Stimulated activated CD8-positive, alpha-beta memory T cell treated with anti-CD3 and anti-CD28 coated beads, Interleukin-4, amount 100 ng/mL, for 24 hours (primary cell): ENCODE measurements around the gene GALNTL6.
"Not testable (repeated sequence)": the region's sequence is repeated elsewhere in the genome, so short reads cannot be mapped to it uniquely, and the experiment has no call there.

Experiments
- DNase-seq: peaks from one replicate; pipeline ENCODE4 v3.0.0-alpha.2; 2020; ENCODE audit warnings: low read depth

Gene GALNTL6

DNA sequence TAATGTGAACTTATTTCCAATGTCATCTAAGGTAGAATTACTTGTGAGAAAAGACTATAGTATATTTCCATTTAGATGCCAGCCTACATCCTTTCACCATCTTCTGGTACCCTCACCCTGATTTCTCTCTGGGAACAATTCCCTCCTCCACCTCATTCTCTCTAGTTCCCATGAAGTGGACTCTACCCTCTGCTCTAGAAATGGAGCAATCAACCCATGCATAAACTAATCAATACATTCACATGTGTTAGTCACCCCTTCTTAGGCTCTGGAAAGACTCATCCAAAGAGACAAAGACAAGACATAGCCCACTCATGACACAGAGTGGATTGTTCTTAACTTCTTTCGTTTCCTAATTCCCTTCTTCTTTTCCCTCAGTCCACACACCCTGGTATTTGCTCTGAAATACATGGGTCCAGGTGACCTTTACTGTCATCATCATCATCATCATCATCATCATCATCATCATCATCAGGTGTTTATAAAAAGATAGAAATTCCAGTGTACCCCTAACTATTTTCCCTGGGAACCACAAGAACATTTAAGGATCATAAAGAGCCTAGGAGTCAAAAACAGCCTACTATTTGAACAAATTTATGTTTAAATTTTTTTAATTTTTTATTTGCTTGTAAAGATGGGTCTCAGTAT lies 1056.5 kb downstream of the GALNTL6 start:
- DNase-seq = no peak

DNA sequence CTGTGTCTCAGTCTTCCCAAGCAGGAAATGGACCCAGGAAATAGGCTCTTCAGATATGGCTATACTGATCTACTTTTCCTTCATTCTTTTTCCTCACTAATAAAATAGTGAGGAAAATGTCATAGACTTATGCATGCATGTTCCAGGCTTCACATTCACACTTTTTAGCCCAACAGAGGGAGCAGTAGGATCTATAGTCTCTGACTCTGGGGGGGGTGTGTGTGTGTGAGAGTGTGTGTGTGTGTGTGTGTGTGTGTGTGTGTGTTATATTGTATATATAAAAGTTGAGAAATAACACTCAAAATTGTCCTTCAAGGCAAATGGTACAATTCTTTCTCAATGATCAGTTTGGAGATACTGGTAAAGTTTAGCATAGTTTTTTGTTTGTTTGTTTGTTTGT lies 1058.2 kb downstream of the GALNTL6 start:
- no peak for DNase-seq

DNA sequence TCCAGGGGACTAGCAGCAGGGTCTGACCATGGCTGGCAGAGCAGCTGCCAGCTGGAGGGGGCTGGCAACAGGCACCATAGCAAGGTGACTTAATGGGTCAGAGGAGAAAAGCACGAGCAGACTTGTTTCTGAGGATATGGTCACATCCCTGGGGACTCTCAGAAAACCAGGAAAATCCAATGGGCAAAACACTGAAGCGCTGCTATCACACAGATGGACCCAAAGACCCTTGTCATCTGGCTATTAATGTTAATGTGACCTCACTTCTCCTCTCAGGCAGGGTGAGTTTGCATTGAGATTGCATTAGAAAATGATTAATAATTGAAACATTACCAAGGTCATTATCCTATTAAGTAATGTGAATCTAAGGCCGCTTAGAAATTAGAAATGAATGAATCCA lies 1061.7 kb downstream of the GALNTL6 start:
- no peak for DNase-seq

DNA sequence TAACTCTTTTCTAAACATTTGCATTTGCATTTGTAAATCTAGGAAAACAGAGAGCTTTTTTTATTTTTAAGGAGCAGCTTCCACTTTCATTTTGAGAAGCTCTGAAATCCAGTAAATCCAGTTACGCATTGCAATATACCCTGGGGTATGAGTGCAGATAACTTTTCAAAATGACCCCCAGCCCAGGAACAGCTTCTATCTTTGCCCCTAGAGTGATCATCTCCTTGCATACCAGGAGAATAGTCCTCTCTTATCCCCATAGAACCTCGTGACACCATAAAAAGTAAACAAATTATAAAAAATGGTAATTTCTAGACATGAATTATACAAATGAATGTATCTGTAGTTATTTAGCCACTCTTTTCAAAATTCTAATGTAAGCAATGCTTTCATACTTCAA lies 1063.2 kb downstream of the GALNTL6 start:
- no peak for DNase-seq

DNA sequence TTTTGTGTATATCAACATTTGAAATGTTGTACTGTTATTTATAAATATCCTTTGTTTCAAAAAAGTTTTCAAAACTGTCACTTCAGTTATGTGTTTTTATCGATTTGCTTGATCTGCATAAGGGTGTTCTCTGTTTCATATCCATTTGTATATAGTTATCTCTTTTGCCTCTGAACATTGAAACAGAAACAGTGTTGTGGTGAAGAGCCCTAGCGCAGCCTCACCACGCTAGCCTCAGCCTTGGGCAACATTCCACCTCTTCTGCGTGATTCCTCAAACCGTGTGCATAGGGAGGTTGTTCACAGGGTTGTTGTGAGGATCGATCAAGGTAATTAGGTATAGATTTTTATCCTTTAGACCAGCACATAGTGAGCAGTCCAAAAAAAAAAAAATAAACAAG lies 1068.4 kb downstream of the GALNTL6 start:
- DNase-seq = no peak

DNA sequence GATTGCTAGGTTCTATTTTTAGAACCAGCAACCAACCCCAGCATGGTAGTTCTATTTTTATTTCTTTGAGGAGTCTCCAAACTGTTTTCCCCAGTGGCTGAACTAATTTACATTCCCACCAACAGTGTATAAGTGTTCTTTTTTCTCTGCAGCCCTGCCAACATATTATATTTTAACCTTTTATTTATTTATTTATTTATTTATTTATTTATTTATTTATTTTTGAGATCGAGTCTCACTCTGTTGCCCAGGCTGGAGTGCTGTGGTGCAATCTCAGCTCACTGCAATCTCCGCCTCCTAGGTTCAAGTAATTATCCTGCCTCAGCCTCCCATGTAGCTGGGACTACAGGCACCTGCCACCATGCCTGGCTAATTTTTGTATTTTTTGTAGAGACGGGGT lies 1074.2 kb downstream of the GALNTL6 start:
- not testable (repeated sequence) for DNase-seq

DNA sequence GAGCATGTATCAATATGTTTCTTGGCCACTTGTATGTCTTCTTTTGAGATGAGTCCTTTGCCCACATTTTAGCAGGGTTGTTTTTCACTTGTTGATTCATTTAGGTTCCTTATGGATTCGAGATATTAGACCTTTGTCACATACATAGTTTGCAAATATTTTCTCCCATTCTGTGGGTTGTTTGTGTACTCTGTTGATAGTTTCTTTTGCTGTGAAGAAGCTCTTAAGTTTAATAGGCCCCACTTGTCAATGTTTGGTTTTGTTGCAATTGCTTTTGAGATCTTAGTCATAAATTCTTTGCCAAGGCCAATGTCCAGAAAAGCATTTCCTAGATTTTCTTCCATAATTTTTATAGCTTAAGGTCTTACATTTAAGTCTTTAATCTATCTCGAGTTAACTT lies 1074.8 kb downstream of the GALNTL6 start:
- DNase-seq = no peak

DNA sequence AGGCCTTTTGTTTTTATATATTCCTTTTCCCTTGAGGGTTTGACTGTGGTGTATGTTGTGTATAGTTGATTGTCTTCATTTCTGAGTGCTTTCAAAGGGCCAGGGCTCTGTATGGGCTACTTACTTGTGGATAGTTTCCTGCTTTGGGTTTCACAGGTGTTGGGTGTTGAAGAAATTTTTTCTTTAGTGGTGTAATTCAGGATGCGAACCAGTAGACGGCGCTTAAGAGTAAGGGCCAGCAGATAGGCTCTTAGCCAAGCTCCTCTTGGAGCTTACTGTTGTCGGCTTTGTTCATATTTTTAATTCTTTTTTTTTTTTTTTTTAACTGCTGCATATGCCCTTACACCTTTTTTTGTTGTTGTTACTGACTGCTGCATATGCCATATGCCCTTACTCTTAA lies 1079.1 kb downstream of the GALNTL6 start:
- DNase-seq = no peak

DNA sequence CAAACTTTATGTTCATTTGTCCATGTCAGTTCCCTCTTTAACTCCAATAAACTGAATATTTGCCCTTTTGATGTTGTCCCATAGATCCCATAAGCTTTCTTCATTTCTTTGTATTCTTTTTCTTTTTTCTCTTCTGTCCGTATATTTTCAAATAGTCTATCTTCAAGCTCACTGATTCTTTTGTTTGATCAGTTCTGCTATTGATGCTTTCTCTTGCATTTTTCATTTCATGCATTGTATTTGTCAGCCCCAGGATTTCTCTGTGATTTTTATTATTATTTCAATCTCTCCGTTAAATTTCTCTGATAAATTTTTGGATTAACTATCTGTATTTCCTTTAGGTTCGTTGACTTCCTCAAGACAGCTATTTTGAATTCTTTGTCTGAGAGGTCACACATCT lies 1082.5 kb downstream of the GALNTL6 start:
- no peak for DNase-seq

DNA sequence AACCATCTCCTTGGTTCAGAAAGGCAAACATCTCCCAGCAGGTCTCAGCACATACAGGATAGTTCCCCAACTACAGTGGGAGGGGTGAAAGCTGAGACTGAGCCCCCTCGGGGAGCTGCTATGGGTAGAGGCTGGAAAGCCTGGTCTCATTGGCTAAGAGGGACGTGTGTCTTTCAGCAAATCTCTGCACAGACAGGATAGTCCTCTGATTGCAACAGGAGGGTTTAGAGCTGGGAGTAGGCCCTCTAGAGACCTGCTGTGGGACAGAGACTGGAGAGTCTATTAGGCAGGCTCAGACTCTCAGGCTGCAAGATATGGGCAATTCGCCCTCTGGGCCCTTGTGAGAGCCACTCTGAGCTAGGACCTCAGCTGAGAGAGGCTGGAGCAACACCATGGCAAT lies 1083.8 kb downstream of the GALNTL6 start:
- DNase-seq = no peak

DNA sequence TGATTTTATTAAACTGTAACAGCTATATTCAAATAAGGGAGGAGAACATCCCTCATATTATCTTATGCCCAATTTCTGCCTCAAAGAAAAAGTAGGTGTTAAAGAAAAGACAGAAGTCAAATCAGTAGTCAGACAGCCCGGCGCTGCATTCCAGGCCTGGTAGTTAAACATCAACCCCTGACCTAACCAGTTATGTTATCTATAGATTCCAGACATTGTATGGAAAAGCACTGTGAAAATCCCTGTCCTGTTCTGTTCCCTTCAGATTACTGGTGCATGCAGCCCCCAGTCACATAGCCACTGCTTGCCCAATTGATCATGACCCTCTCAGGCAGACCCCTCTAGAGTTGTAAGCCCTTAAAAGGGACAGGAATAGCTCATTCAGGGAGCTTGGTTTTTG lies 1085.5 kb downstream of the GALNTL6 start:
- no peak for DNase-seq

DNA sequence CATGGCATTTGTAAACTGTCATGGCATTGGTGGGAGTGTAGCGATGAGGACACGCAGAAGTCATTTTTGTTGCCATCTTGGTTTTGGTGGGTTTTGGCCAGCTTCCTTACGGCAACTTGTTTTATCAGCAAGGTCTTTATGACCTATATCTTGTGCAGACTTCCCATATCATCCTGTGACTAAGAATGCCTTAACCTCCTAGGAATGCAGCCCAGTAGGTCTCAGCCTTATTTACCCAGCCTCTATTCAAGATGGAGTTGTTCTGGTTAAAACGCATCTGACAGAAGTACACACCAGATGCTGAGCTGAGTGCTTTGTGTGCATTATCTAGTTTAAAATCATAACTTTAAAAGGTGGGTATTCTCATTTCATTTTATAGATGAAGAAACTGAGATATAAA lies 1086.7 kb downstream of the GALNTL6 start:
- no peak for DNase-seq

DNA sequence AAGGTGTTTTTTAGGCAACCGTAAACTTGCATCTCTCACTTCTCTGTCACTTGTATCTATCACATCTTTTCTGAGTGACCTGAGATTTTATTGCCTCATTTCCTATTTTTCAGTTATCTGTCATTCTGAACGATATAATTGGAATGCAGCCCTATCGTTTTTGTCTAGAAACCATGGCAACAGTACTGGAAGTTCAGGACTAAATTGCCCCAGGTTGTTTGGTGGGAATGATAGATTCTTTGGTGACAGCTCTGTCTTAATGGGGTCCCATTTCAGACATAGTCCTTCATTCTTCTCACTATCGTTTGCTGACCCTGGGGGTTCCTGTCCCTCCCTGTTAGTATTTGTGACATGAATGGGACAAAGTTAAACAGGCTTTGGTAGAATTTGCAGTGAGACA lies 1087.7 kb downstream of the GALNTL6 start:
- DNase-seq = no peak

DNA sequence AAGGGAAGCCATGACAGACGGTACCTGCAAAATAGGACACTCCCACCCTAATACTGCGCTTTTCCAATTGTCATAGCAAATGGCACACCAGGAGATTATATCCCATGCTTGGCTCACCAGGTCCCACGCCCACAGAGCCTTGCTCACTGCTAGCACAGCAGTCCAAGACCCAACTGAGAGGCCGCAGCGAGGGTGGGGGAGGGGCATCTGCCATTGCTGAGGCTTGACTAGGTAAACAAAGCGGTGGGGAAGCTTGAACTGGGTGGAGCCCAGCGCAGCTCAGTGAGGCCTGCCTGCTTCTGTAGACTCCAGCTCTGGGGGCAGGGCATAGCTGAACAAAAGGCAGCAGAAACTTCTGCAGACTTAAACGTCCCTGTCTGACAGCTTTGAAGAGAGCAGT lies 1099.3 kb downstream of the GALNTL6 start:
- not testable (repeated sequence) for DNase-seq

DNA sequence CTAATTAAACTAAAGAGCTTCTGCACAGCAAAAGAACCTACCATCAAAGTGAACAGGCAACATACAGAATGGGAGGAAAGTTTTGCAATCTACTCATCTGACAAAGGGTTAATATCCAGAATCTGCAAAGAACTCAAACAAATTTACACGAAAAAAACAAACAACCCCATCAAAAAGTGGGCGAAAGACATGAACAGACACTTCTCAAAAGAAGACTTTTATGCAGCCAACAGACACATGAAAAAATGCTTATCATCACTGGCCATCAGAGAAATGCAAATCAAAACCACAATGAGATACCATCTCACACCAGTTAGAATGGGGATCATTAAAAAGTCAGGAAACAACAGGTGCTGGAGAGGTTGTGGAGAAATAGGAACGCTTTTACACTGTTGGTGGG lies 1104.2 kb downstream of the GALNTL6 start:
- not testable (repeated sequence) for DNase-seq

DNA sequence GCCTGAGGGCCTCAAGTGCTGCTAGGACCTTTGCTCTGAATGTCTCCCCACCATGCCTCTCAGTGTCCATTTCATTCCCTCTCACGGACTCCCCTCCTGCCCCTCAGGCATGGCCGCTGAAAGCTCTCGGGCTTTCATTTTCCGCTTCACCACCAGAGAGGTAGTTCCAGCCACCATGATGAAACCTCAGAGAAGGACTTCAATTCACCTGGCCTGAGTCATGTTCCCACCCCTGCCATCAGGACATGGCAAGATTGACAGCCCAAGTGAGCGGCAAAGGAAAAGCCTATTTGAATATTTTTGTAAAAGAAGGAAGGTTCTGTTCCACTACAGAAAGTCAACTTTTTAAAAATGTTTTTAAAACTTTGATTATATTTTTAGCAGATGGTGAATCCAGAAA lies 1106.1 kb downstream of the GALNTL6 start:
- DNase-seq = no peak

DNA sequence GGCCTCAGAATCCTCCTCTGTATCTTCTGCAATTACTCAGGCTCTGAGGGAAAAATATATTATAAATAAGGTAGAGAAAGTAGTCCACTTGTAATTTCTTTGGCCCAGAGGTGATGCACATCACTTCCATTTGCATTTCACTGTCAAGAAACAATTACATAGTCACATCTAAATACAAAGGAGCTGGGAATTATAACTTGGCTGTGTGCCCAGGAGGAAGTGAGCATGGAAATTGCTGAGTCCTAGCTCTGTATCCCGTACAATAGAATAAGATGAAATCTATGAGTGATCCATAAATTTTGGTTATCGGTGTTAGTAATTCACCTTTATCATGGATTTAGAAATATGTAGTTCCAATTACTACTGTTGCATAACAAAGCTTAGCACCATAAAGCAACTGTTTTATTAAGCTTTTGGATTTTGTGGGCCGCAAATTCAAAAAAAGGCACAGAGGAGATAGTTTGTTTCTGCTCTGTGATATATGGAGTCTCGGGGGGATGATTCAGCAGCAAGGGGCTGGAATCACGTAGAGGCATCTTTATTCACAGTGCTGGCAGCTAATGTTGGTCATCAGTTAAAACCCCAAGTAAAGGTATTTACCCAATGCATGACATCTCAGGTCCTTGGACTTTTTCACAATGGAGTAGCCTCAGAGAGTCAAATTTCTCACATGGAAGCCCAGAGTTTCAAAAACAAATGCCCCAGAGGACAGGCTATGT lies 1114.1 kb downstream of the GALNTL6 start:
- no peak for DNase-seq

DNA sequence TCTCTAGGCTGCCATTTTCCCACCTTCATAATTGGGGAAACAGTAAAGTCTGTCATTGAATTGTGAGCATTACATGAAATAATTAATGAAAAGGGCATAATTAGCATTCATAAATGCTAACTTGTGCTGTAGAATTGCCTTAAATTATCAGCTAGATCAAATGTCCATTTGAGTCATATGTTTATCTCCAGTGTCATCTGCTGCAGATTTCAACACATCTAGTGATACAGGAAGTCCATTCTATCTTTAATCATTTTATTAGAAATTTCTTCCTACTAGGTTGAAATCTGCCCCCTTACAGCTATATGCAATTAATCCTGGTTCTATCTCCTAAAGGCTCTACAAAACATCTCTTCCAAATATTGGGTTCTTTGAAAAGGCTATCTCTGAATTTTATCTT lies 1115.1 kb downstream of the GALNTL6 start:
- DNase-seq = no peak

DNA sequence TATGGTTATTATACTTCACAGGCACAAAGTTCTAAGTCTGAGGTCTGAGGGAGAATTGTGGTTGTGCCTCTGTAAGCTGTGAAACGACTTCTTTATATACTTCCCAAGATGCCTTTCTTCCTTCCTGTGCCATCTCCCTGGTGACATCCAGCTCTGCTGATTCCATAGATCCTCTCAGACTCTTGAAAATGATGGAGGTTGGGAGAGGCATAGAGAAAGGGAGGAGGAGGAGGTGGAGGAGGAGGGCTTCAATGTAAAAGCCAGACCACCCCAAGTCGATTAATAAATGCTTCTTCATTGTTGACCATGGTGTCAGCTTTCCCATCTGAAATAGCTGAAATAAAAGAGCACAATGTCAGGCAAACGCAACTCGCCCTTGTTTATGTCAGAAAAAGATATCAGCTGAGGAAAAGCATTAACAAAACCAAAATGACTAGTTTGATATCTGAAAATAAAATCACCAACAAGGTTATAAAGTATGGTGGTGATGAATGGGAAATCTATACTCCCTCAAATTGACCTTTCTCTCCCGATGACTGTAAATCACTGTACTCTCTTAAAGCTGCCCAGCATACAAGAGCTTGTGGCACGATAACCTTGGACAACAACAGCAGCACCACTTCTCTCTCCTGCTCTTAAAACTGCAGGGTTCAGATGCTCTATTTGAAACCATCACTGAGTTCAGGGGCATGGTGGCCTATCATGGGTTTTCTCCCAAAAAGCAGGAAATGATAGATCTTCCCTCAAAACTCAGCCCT lies 1125.0 kb downstream of the GALNTL6 start:
- no peak for DNase-seq

DNA sequence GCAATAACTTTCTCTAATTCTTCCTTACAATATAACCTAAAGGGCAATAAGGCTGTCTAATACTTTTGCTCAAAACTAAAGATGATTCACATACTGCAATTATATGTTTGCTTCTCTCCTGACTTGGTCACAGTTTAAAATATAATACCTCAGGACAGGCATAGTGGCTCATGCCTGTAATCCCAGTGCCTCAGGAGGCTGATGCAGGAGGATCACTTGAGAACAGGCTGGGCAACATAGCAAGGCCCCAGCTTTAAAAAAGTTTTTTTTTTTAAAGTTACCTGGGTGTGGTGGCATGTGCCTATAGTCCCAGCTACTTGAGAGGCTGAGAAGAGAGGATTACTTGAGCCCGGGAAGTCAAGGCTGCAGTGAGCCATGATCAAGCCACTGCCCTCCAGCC lies 1125.7 kb downstream of the GALNTL6 start:
- no peak for DNase-seq

DNA sequence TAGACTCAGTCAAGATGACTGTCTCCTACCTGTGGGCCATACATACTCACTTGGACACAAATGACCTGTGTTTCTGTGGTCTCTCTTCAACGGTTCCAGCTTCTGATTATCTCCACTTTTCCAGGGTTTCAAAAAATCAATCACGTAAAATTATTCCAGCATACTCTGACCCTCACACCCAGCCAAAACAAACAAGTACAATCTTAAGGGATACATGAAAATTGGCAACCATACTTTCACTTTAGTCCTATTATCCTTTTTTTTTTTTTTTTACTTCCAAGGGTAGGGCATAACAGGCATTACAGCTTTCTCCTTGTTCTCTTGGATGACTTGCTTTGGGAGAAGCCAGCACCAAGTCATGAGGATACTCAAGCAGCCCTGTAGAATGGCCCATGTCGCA lies 1129.6 kb downstream of the GALNTL6 start:
- DNase-seq = no peak

DNA sequence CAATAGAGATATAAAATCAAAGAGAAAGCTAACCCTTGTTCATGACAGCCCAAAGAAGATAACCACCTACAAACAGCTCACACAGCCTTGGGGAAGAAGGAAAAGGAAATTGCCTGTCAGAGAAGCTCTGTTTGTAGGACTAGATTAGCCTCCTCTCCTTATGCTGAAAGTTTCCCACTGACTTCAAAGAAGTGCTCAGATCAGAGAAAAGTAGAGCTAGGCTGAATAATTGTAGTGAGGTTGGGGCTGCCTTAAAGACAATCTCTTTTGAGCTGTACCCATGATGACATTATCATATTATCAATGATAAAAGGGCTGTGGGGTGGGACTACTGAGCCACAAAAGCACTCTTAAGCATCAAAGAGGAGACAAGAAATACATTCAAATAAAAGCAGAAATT lies 1132.4 kb downstream of the GALNTL6 start:
- no peak for DNase-seq

DNA sequence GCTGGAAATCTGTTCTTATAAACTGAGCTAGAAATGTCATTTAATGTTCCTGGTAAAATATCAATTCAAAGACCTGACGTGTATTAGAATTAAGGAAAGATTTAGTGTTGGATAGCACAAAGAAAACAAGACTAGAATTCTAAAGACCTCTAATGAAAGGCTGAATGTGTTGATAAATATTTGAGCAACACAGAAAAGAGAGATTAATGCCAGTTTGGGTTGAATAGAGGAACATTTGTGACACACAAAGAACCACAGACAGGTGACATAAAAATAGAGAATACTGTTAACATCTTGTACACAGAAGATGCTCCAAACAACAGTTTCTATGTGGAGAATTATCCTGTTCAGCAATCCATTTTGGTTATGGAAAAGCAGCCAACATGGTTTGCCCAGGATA lies 1133.3 kb downstream of the GALNTL6 start:
- no peak for DNase-seq
